Calu3 (cell line): Measurements from ENCODE around the gene PPP1R36. TPM values are rescaled to one million over a fixed set of nuclear protein-coding genes. Genes with fewer than 3 reads are reported as not detected.
"Not testable (repeated sequence)": the region's sequence is repeated elsewhere in the genome, so short reads cannot be mapped to it uniquely, and the experiment has no call there.

Experiments used
- BruUV-seq: library from RNA; stranded (reverse); fragments of 400-500 nt; replicated peaks from 2 replicates; lab custom pipeline; 2021; lab: Mats Ljungman, UMichigan
- CTCF ChIA-PET: fragments of 300-600 bp; sonication (Branson Sonifier 250); formaldehyde crosslinking; loops from one replicate; lab custom pipeline; 2022; ENCODE audit warnings: antibody characterized with exemption; lab: Charles Lee
- DNase-seq: peaks from one replicate; pipeline ENCODE4 v3.0.0; 2022
- H3K27ac Mint-ChIP-seq: one replicate; pipeline ENCODE4 v1.8.0; 2022; ENCODE audit warnings: mixed read lengths; ENCODE audit not compliant: unreplicated experiment
- H3K27me3 Mint-ChIP-seq: one replicate; pipeline ENCODE4 v1.8.0; 2022; ENCODE audit warnings: mixed read lengths; ENCODE audit not compliant: unreplicated experiment
- H3K36me3 Mint-ChIP-seq: one replicate; pipeline ENCODE4 v1.8.0; 2022; ENCODE audit warnings: mild to moderate bottlenecking, moderate library complexity, mixed read lengths; ENCODE audit not compliant: insufficient read depth, unreplicated experiment
- H3K4me1 Mint-ChIP-seq: one replicate; pipeline ENCODE4 v1.8.0; 2022; ENCODE audit warnings: mild to moderate bottlenecking, low read depth, mixed read lengths; ENCODE audit not compliant: unreplicated experiment
- H3K4me3 Mint-ChIP-seq: one replicate; pipeline ENCODE4 v1.8.0; 2022; ENCODE audit warnings: mild to moderate bottlenecking, low read depth, moderate library complexity, mixed read lengths; ENCODE audit not compliant: unreplicated experiment
- H3K9me3 Mint-ChIP-seq: one replicate; pipeline ENCODE4 v1.8.0; 2022; ENCODE audit warnings: low read depth, mixed read lengths; ENCODE audit not compliant: unreplicated experiment
- CTCF ChIP-seq: fragments of 200-600 bp; IDR thresholded peaks from one replicate; pipeline ENCODE4 v1.8.0; 2022; ENCODE audit warnings: antibody characterized with exemption; ENCODE audit not compliant: unreplicated experiment
- intact Hi-C: fragments of 100-400 bp; cut with micrococcal nuclease; formaldehyde crosslinking; loops from one replicate; pipeline ENCODE4 v1.10.0; 2022; ENCODE audit not compliant: unreplicated experiment
- total RNA-seq: library from RNA; stranded (reverse); gene quantifications from 2 replicates; pipeline ENCODE4 v1.2.3, GENCODE V29; 2022

Gene PPP1R36
- total RNA-seq, 1 experiment from 2014 or later, result 0.40 TPM

GRCh38 chr14:64612021-64612380 is 62.2 kb downstream of the PPP1R36 start:
- H3K9me3 Mint-ChIP-seq, result no peaks in the 10 kb centered on the region
- CTCF ChIA-PET, result interaction anchor here (0.6 to 1.4 kb wide), 2 partner anchors 16 to 52 kb away, joined by 3 read pairs; no protein-coding TSS in a partner anchor

GRCh38 chr14:64612971-64613666 is 63.4 kb downstream of the PPP1R36 start:
- Mint-ChIP-seq H3K9me3 (no peaks in the 10 kb centered on the region), H3K4me3 (no peak overlapping the region), H3K27me3 (no peaks in the 10 kb centered on the region), H3K4me1 (peaks cover 17% of the 10 kb centered on the region), H3K36me3 (no peaks in the 10 kb centered on the region), H3K27ac (no peak overlapping the region)
- intact Hi-C loops, result no loop called here
- CTCF ChIA-PET, result no interaction called here
- no peak for DNase-seq
- no TSS peak for BruUV-seq
- no peak for TF ChIP-seq CTCF

More at GRCh38 chr14:64612021-64612380, 62.2 kb downstream of the PPP1R36 start:
- H3K36me3 Mint-ChIP-seq, result no peaks in the 10 kb centered on the region
- H3K27ac Mint-ChIP-seq, result no peak overlapping the region
- no TSS peak for BruUV-seq
- no peak overlapping the region for H3K4me3 Mint-ChIP-seq
- TF ChIP-seq CTCF, result no peak
- no peak for DNase-seq
- intact Hi-C loops, result no loop called here
- peaks cover 17% of the 10 kb centered on the region for H3K4me1 Mint-ChIP-seq
- peaks cover 1% of the 10 kb centered on the region for H3K27me3 Mint-ChIP-seq

GRCh38 chr14:64614166-64614565 is 64.4 kb downstream of the PPP1R36 start:
- H3K27me3 Mint-ChIP-seq, result no peaks in the 10 kb centered on the region
- H3K4me3 Mint-ChIP-seq, result no peak overlapping the region
- no peaks in the 10 kb centered on the region for H3K36me3 Mint-ChIP-seq
- DNase-seq, result no peak
- no peak for TF ChIP-seq CTCF
- no peaks in the 10 kb centered on the region for H3K9me3 Mint-ChIP-seq
- no TSS peak for BruUV-seq
- intact Hi-C loops, result no loop called here
- CTCF ChIA-PET, result no interaction called here
- H3K27ac Mint-ChIP-seq, result no peak overlapping the region
- peaks cover 17% of the 10 kb centered on the region for H3K4me1 Mint-ChIP-seq

GRCh38 chr14:64614805-64615391 is 65.1 kb downstream of the PPP1R36 start:
- no peak for TF ChIP-seq CTCF
- Mint-ChIP-seq H3K27ac (no peak overlapping the region), H3K4me3 (no peak overlapping the region), H3K9me3 (no peaks in the 10 kb centered on the region), H3K27me3 (no peaks in the 10 kb centered on the region), H3K4me1 (peaks cover 17% of the 10 kb centered on the region), H3K36me3 (no peaks in the 10 kb centered on the region)
- CTCF ChIA-PET, result interaction anchor here (0.6 kb wide), 1 partner anchor 58 kb away, joined by 3 read pairs; no protein-coding TSS in a partner anchor
- intact Hi-C loops, result no loop called here
- DNase-seq, result no peak
- no TSS peak for BruUV-seq

GRCh38 chr14:64617872-64618408 is 68.2 kb downstream of the PPP1R36 start:
- CTCF ChIA-PET, H3K4me3 Mint-ChIP-seq, H3K4me1 Mint-ChIP-seq, H3K9me3 Mint-ChIP-seq, BruUV-seq, intact Hi-C loops, H3K27me3 Mint-ChIP-seq, H3K27ac Mint-ChIP-seq, H3K36me3 Mint-ChIP-seq, DNase-seq: not testable (repeated sequence)
